Adrenal gland (tissue), 5 donors: Measurements from ENCODE around the gene RLN3.

Experiments
- CTCF ChIP-seq, 6 experiments: fragments of 450-650 bp in 4 of 6; fragments of 200-600 bp in 2 of 6; sonication (generic) in 1 of 6; IDR thresholded peaks; 1 replicate in 5 of 6; 2 replicates in 1 of 6; pipeline versions ENCODE4 v1.5.1 to v1.8.0; 2016 to 2021; ENCODE audit warnings: antibody characterized with exemption in 6 of 6, mild to moderate bottlenecking in 2 of 6, moderate library complexity in 1 of 6
- POLR2A ChIP-seq, 2 donors: fragments of 450-650 bp; IDR thresholded peaks; one replicate each; pipeline ENCODE4 v1.6.1; 2017; ENCODE audit warnings: antibody characterized with exemption in 2 of 2, mild to moderate bottlenecking in 2 of 2, moderate library complexity in 1 of 2
- donor health status: DM: no; HTN: no; CAD: no.

- TF ChIP-seq CTCF (IDR thresholded peaks at IDR 0.05) (no peak), POLR2A (IDR thresholded peaks at IDR 0.05) (no peak)
Observed at GRCh38 chr19:14059652-14060155, 31.8 kb downstream of the RLN3 start.
